Body of pancreas (tissue), 4 donors: ENCODE data around the gene SH3D19. TPM values are rescaled to one million over a fixed set of nuclear protein-coding genes. Genes with fewer than 3 reads are reported as not detected.

Source experiments
- ATAC-seq: fragments of 150-250 bp; one replicate; pipeline ENCODE4 v1.9.1; 2016
- DNase-seq, 4 donors: peaks; one replicate each; pipeline ENCODE4 v3.0.0-alpha.2; 2019
- H3K27ac ChIP-seq, 4 donors: fragments of 200-600 bp; sonication (generic); 1 replicate in 3 of 4; 2 replicates in 1 of 4; pipeline versions ENCODE4 v1.5.1 to v1.6.1; 2016 to 2019; ENCODE audit warnings: mild to moderate bottlenecking in 1 of 4, mixed read lengths in 1 of 4, moderate library complexity in 1 of 4
- H3K27me3 ChIP-seq, 2 donors: fragments of 200-600 bp; sonication (generic); one replicate each; pipeline ENCODE4 v1.6.0; 2016; ENCODE audit warnings: mild to moderate bottlenecking in 1 of 2
- H3K36me3 ChIP-seq, 2 donors: fragments of 200-600 bp; sonication (generic); replicated peaks in 1 of 2; 2 replicates each; pipeline ENCODE4 v1.5.1; 2016; ENCODE audit warnings: low read depth in 2 of 2; ENCODE audit not compliant: insufficient read depth in 1 of 2
- H3K4me1 ChIP-seq: fragments of 200-600 bp; sonication (generic); one replicate; pipeline ENCODE4 v1.6.0; 2016
- H3K4me3 ChIP-seq, 2 donors: fragments of 200-600 bp; sonication (generic); 1 replicate in 1 of 2; 2 replicates in 1 of 2; pipeline ENCODE4 v1.5.1; 2016 to 2019
- H3K9me3 ChIP-seq, 3 donors: fragments of 200-600 bp; sonication (generic); 1 replicate in 2 of 3; 2 replicates in 1 of 3; pipeline ENCODE4 v1.5.1; 2016
- CTCF ChIP-seq, 7 experiments: fragments of 450-650 bp in 4 of 7; fragments of 200-600 bp in 3 of 7; sonication (generic) in 3 of 7; IDR thresholded peaks; one replicate each; pipeline ENCODE4 v1.5.1; 2016 to 2019; ENCODE audit warnings: antibody characterized with exemption in 7 of 7
- POLR2A ChIP-seq, 3 donors: fragments of 450-650 bp; IDR thresholded peaks; one replicate each; pipeline ENCODE4 v1.6.1; 2016; ENCODE audit warnings: antibody characterized with exemption in 3 of 3, mild to moderate bottlenecking in 2 of 3
- WGBS, 2 donors: methylation state at CpG; one replicate each; pipeline ENCODE4 v1.1.5; 2017; 5-methylcytosine and 5-hydroxymethylcytosine counted together
- intact Hi-C: fragments of 100-400 bp; cut with DNase I; formaldehyde crosslinking; loops from one replicate; pipeline ENCODE4 v1.15.1; 2023
- total RNA-seq, 2 donors: library from RNA; depleted of rRNA; stranded (reverse); fragments of >200 nt; gene quantifications; one replicate each; pipeline ENCODE4 v1.1.0, GENCODE V29; 2016

The SH3D19 gene
- total RNA-seq, 2 donors from 2014 or later, result 38.1 to 42.8 TPM

DNA sequence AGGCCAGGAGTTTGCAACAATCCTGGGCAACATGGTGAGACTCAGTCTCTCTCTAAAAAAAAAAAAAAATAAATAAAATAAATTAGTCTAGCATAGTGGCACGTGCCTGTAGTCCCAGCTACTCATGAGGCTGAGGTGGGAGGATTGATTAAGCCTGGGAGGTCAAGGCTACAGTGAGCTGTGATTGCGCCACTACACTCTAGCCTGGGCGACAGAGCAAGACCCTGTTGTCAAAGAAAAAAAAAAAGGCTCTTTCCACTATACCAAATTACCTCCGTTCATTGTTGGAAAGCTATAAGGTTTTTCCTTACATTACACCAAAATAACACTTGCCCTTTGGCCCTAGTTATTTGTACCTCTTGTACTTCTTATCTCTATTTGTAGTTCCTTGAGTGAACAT is 58.3 kb downstream of the SH3D19 start:
- Histone ChIP-seq H3K4me1 (no peaks in the 10 kb centered on the region), H3K27me3 (no peaks in the 10 kb centered on the region), H3K4me3 (no peak overlapping the region), H3K9me3 (no peaks in the 10 kb centered on the region), H3K27ac (no peak overlapping the region), H3K36me3 (no peaks in the 10 kb centered on the region)
- no peak for ATAC-seq
- TF ChIP-seq CTCF (IDR thresholded peaks at IDR 0.05) (no peak), POLR2A (IDR thresholded peaks at IDR 0.05) (no peak)
- no peak for DNase-seq
- intact Hi-C loops, result no loop called here
- 43 to 66% methylated on average over 4 of the region's 4 CpGs for WGBS, 2 donors

DNA sequence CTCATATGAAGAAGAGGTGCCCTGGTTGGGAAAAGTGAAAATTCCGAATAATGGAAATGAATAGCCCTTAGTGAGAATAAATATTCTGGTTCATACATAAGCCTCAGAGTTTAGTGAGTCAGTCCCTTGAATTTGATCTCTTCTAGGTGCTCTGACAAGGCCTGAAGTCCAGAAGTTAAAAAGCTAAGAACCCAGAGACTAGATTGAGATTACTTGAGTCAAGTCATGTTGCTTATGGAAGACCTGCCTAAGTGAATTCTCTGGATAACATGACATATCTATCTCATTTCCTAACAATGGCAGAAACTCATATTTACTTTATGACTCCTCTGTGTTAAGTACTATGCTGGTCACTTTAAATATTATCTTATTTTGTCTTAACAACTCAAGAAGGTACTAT is 58.9 kb downstream of the SH3D19 start:
- no peaks in the 10 kb centered on the region for H3K9me3 ChIP-seq
- WGBS, 2 donors, result 83 to 97% methylated on average over 1 of the region's 1 CpG
- no peak overlapping the region for H3K27ac ChIP-seq
- H3K27me3 ChIP-seq, result no peaks in the 10 kb centered on the region
- no peak for ATAC-seq
- intact Hi-C loops, result no loop called here
- no peaks in the 10 kb centered on the region for H3K36me3 ChIP-seq
- DNase-seq, result no peak
- no peak for TF ChIP-seq CTCF (IDR thresholded peaks at IDR 0.05)
- no peak for TF ChIP-seq POLR2A (IDR thresholded peaks at IDR 0.05)
- H3K4me1 ChIP-seq, result no peaks in the 10 kb centered on the region
- no peak overlapping the region for H3K4me3 ChIP-seq

GRCh38 chr4:151263455-151263854 is 62.0 kb downstream of the SH3D19 start:
- intact Hi-C loops, result no loop called here
- no peak for TF ChIP-seq POLR2A (IDR thresholded peaks at IDR 0.05)
- no peak for TF ChIP-seq CTCF (IDR thresholded peaks at IDR 0.05)
- H3K4me3 ChIP-seq, result no peak overlapping the region
- no peaks in the 10 kb centered on the region for H3K27me3 ChIP-seq
- H3K36me3 ChIP-seq, result no peaks in the 10 kb centered on the region
- DNase-seq, result no peak
- 93 to 94% methylated on average over 2 of the region's 2 CpGs for WGBS, 2 donors
- no peak overlapping the region for H3K27ac ChIP-seq
- H3K4me1 ChIP-seq, result no peaks in the 10 kb centered on the region
- H3K9me3 ChIP-seq, result no peaks in the 10 kb centered on the region
- ATAC-seq, result no peak

- ATAC-seq (no peak), DNase-seq (no peak)
- H3K4me3 ChIP-seq, result no peak overlapping the region
- no peaks in the 10 kb centered on the region for H3K4me1 ChIP-seq
- TF ChIP-seq CTCF (IDR thresholded peaks at IDR 0.05), result no peak
- no peak for TF ChIP-seq POLR2A (IDR thresholded peaks at IDR 0.05)
- H3K9me3 ChIP-seq, result no peaks in the 10 kb centered on the region
- H3K27ac ChIP-seq, result no peak overlapping the region
- H3K36me3 ChIP-seq, result no peaks in the 10 kb centered on the region
- no peaks in the 10 kb centered on the region for H3K27me3 ChIP-seq
- 96 to 100% methylated on average over 2 of the region's 2 CpGs for WGBS, 2 donors
- intact Hi-C loops, result no loop called here
Measured at GRCh38 chr4:151260526-151260925, 64.9 kb downstream of the SH3D19 start.

- H3K36me3 ChIP-seq, result no peaks in the 10 kb centered on the region
Measured at GRCh38 chr4:151259752-151260151, 65.7 kb downstream of the SH3D19 start.

More at GRCh38 chr4:151259752-151260151, 65.7 kb downstream of the SH3D19 start:
- no peak for DNase-seq
- intact Hi-C loops, result no loop called here
- Histone ChIP-seq H3K9me3 (no peaks in the 10 kb centered on the region), H3K27me3 (no peaks in the 10 kb centered on the region), H3K27ac (no peak overlapping the region), H3K4me3 (no peak overlapping the region), H3K4me1 (no peaks in the 10 kb centered on the region)
- ATAC-seq, result no peak
- WGBS, 2 donors, result 82 to 89% methylated on average over 1 of the region's 1 CpG
- no peak for TF ChIP-seq POLR2A (IDR thresholded peaks at IDR 0.05)
- TF ChIP-seq CTCF (IDR thresholded peaks at IDR 0.05), result no peak
